GM18502 (cell line): ENCODE results near the gene EDRF1.
"Not testable (repeated sequence)": the region's sequence is repeated elsewhere in the genome, so short reads cannot be mapped to it uniquely, and the experiment has no call there.

Source experiments
- ATAC-seq: cut with Tn5 transposase; IDR thresholded peaks from one replicate; pipeline ENCODE4 v1.9.1; 2021; ENCODE audit warnings: mild to moderate bottlenecking; ENCODE audit not compliant: unreplicated experiment, poor library complexity

Gene EDRF1

DNA sequence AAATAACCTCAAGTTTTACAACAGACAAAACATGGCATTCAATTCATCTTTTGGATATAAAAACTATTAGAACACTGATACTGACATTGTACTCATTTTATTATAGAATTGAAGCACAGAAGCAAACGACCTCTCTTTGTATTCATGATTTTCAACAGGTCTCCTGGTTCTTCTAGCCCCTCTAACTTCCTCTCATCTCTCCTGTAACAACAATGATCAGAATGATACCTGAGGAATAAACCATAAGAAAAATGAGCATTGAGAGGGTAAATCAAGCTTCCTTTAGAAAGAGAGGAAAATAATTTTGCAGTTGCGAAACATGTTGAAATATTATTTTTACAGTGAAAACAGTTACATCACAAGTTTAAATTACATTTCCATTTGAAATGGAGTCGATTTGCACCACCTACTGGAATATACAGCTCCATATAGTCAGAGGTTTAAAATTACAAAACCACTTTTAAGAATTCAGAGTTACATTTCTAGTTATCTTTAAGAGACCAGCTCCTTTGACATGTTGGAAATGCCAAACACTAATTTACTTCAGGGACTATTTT lies 19.1 kb upstream of the EDRF1 start:
- no peak for ATAC-seq

DNA sequence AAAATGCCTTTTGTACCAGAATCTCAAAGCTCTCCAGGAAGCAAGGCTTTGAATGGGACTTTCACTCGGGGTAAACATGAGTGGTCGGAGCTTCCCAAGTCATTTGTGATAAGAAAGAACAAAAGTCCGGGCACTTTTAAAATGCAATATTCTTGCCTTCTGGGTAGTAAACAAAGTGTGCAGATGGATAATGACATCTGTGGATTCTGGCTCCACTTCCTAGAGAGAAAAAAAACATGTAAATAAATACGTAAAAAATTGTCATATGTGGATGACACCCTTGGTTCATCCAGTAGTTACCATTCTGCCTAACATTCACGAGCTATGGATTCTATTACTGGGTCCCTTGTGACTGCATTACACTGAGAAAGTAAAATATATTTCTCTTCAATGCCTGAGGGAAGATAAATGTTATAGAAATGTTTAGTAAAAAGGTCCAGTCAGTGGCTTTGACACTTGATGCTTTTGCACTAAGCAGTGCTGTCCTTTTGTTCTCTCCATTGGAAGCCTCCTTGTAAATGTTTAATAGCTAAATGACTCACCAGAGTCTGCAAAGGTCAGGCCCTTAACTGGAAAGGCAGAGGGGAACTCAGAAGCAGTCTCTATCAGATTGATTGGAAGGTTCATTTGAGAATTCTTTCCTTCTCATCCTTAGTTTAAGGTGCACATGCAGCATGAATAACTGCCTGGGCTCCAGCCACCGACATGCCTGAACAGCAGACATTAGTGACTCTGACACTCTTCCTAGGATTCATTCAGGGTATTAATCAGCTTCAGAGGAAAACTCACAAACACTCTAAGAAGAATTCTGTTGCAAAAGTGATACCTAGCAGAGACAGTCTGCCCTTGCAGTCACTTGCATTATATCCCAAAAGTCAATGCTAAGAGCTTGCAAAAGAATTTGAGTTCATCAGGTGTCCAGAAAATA lies 11.7 kb upstream of the EDRF1 start:
- ATAC-seq: no peak

DNA sequence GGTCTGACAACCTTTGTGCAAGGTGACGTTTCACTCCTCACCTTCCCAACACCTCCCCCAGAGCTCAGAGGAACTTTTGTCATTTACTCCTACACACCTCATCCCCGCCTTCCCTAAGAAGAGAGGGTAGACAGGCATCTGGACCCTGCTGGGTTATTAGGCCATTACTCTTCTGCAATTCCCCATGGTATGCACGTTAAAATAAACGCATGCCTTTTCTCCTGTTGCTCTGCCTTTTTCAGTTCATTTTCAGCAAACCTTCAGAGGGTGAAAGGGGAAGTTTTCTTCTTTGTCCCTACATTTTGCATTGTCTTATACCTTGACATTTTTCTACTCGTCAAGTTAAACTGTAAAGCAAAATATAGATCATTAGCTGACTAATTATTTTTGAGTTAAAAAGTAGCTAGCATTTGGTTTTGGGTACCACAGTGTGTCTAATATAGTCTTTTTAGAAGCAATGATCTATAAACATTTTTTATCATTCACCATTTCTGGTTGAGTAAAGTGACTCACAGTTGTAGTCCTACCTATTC lies 10.5 kb upstream of the EDRF1 start:
- ATAC-seq: no peak

DNA sequence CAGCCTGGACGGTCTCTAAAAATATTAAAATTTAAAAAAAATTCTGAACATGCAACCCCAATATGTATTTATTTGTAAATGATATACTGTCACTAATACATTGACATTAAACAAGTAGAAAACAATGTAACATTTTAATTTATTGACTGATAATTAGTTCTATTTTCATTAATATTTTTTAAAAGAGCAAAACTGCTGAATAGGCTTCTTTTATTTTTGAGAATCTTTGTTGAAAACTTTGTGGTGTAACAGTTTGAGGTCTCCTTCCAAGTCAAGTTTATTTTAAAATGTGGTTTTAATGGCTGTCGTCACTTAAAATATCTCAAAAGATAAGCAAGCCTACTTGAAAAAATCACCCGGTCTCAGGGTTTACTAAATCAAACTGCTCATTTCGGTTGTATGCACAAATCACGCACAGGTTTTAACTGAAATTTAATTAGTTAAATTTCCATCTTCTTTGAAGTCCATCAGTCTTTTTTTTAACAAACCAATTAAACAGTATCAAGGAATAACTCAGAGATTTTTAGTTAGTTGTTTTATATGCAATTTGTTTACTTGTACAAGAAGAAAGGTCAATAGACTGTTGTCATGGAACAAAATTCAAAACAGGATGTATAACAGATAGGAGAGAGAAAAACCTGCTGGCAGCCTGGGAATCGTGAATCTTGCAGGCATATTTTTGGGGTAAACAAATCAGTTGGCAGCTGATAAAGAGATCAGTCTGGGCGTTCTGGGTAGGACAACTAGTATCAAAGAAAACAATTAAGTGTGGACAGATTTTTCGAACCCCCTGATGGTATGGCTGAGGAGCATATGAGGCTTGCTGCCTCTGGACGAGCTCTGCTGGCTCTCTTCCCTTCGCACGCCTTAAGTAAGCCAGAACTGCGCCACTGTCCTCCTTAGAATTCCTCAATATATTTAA lies 9.7 kb upstream of the EDRF1 start:
- no peak for ATAC-seq

DNA sequence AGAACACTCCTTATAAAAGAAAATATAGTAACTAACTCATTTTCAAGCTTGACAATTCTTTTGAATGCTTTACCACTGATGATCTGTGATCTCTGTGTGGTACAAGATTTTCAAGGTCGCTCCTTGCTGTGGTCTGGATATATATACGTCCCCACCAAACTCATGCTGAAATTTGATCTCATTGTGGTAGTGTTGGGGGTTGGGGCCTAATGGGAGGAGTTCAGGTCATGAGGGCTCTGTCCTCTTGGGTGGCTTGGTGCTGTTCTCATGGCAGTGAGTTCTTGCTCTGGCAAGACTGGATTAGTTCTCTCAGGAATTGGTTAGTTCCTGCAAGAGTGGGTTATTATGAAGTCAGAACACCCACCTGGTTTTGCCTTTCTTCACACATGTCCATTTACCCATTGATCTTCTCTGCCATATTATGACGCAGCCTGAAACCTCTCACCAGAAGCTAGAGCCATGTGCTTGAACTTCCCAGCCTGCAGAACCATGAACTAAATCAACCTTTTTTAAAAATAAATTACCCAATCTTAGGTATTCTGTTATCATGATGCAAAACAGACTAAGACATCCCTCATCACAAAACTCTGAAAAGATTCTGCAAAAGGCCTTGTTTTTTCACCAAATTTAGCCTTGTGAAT lies 8.3 kb upstream of the EDRF1 start:
- ATAC-seq: no peak

DNA sequence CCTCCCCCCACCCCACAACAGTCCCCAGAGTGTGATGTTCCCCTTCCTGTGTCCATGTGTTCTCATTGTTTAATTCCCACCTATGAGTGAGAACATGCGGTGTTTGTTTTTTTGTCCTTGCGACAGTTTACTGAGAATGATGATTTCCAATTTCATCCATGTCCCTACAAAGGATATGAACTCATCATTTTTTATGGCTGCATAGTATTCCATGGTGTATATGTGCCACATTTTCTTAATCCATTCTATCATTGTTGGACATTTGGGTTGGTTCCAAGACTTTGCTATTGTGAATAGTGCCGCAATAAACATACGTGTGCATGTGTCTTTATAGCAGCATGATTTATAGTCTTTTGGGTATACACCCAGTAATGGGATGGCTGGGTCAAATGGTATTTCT lies 4.8 kb upstream of the EDRF1 start:
- ATAC-seq: not testable (repeated sequence)

DNA sequence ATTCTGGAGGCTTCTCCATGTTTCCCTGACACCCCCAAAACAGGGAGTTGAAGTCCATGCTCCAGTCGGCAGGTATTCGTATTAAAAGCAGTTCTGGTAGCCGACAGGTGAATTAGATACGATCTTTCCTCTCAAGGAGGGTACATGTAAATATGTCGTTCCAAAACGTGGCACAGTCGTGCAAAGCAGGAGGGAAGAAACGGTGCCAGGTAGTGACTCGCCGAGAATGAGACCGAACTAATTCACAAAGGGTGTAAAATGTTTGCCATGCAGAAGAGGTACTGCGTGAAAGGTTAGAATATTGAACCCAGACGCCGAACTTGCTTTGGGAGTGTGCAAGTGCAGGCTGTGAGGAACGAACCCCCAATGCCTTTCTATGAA lies 483 bp downstream of the EDRF1 start:
- no peak for ATAC-seq

DNA sequence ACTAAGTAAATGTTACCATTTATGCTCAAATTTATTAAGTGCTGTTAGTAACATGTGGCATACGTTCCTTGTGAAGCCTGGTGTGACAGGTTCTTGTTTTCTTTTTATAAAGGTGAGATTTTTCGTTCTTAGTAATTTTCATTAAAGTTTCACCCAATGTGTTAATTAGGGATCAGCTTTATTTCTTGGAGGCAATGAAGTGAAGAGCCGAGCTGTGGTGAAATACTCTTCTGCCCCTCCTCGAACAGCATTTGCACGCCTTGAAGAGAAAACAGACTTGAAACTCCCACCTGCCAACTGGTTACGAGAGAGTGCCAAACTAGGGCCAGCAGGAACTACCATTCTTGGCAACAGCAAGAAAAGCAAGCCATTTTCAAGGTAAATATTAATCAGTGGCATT lies 1.5 kb downstream of the EDRF1 start:
- ATAC-seq: peak; percentile 28

DNA sequence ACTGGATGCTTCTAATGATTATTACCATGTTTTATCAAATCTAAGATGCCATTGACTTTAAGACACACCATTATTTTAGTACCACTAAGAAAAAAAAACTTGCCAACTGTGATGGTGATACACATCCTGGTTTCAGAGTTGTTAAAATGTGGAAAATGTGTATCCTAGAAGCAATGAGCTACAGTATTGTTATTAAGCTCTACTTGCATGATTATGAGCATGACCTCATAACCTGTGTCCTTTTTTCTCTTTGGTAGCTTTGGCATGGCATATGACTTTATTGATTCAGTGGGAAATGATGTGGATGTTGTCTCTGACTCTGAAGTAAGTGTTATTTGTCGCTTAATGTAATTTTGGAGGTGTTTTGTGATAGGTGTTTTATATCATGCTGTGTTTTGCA lies 3.3 kb downstream of the EDRF1 start:
- no peak for ATAC-seq

DNA sequence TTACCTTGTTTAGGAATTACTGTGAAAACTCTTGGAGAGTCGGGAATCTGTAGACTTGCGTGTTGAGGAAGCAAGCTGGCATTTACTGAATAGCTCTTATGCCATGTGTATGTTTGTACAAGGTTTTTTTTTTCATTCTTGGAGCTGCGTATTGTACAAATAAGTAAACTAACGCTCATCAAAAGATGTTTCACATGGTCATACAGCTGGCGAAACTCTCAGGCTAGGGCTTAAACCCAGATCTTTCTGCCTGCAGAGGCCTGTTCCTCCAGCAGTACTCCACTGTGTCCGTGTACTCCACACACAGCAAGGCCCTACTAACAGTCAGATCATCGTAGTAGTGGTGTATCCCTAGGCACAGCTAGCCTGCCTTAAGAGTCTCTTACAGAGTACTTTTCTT lies 7.4 kb downstream of the EDRF1 start:
- no peak for ATAC-seq

DNA sequence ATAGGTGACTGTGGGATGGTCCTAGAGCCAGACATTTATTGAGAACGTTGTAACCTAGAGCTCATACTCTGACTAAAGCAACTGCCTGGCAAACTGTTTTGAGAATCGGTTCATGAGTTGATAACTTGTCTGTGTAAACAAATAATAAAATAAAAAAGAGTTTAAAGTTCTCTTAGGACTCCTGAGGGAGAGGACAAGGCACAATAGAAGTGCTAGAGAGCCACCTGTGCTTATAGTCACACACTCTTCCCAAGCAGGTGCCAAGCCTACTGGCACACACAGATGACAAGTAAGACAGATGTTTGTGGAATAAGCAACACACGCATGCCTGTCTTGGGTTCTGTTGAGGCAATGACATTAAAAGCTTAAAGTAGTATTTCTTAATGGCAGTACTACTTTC lies 7.9 kb downstream of the EDRF1 start:
- ATAC-seq: no peak

DNA sequence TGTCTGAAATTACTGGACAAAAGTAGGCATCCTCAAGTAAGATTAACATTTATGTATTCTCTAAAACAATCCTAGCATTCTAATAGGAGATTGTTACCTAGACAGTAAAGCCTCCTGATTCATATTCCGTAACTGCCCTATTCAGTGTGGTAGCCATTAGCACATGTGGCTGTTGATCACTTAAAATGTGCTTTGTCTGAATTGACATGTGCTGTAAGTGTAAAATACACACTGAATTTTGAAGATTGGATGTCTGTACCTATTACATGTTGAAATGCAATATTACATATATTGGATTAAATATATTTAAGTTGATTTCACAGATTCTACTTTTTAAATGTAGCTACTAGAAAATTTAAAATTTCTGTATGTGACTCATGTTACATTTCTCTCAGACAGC lies 14.6 kb downstream of the EDRF1 start:
- no peak for ATAC-seq

DNA sequence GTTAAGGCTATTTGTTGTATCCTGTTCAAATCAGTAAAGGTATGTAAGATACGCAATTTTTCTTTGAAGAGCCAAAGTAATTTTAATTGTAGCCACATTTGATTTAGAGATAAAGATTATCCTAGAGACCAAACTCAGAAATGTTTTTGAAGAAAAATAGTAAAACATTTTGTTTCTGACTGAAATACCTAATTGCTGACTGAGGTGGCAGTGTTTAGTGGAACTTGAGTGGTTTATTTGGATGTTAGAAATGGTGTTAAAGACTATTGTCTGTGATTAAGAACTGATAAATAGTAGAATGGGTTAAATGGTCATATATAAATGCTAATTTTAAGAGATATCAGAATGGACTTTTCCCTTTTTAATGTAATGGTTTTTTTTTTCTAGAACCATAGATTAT lies 15.3 kb downstream of the EDRF1 start:
- no peak for ATAC-seq

DNA sequence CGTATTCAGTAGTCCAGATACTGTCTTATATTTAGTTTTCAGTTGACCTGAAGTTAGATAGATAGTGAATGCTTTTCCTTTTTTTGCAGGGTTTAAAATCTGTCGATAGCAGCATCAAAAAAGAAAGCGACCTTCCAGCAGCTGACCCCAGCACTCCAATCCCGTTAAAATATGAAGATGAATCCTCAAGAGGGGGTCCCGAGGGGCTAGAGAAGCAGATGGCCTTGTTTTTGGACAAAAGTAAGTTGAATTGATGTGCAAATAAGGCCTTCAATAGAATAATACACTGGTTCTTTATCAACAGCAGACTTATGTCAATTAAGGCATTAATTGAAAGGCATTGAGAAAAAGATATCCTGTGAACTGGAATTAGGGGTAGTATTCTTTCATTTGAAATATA lies 18.7 kb downstream of the EDRF1 start:
- ATAC-seq: no peak

DNA sequence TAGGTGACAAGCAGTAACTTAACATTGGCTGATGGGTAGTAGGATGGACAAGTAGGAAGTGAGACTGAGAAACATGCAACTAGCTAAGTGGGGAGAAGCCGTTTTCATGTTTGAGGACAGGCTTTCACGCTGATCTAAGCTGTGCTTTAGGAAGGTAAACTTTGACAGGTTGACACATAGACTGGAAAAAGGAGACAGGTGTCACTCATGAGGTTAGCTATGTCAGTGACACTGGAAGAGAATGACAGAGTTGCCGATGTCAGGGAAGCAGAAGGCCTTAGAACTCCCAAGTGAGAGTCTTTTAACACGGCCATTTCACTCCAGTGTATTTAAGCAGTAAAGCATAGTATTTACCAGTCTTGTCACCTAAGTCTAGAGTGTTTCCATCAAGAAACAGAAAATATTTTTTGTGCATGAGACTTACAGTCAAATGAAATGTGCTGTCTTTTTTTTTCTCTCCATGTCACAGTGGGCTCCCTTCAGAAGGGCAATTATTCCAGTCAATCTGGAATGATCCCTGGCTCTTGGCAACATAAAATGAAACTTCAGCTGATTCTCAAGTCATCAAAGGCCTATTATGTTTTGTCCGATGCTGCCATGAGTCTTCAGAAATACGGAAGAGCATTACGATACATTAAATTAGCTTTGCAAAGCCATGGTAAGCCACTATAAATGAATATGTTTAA lies 20.6 kb downstream of the EDRF1 start:
- ATAC-seq: no peak

DNA sequence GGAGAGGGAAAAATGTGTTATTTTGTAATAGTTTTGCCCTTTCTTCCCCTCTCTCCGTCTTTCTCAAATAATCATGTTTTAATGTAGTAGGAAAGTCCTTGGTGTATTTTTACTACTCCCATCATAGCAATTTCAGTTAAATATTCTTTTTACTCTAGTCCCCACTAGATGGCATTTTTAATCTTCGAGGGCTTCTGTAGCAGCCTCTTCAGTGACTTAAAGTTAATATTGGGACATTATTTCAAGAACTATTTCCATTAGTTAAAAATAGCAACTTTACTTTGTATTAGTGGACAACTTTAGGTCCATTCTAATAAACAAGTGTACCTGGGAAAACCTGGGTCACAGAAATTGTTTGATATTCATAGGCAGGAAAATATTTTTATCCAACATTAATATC lies 23.0 kb downstream of the EDRF1 start:
- no peak for ATAC-seq

DNA sequence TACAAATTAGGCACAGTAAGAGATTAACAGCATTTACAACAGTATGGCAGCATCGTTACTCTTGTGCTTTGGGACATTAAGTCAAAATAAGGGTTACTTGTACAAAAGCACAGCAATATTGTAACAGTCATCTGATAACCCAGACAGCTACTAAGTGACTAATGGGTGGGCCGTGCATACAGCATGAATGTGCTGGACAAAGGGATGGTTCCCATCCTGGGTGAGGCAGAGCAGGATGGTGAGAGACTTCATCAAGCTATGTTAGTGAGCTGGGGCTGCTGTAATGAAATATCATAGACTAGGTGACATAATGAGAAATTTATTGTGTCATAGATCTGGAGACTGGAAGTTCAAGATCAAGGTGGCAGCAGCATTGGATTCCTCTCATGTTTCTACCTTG lies 25.4 kb downstream of the EDRF1 start:
- ATAC-seq: no peak

DNA sequence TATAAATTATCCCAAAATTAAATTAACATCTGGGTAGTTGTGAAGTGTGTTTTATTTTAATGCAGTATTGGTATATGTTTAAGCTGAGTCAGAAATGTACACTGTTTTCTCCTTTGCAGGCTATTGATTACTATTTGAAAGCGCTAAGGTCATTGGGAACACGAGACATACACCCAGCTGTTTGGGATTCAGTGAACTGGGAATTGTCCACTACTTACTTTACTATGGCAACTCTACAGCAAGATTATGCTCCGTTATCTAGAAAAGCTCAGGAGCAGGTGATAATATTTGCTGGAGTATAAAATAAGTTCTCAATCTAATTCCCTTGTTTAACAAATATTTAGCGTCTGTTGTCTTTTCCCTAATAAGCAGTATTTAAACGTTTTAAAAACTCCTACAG lies 27.9 kb downstream of the EDRF1 start:
- no peak for ATAC-seq

DNA sequence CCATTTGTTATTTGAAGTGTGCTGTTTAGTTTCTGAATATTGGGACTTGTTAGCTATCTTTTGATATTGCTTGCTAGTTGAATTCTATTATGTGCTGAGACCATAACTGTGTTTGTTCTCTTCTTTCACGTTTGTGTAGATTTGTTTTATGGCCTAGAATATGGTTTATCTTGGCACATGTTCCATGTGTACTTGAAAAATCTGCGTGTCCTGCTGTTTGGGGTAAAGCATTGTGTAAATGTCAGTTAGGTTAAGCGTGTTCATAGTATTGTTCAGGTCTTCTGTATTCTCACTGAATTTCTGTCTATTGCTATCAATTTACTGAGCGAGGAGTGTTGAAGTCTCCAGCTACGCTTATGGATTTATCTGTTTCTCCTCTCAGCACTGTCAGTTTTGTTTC lies 36.7 kb downstream of the EDRF1 start:
- no peak for ATAC-seq
